HG02763 (cell line): Measurements from ENCODE around the gene LCN10.

Experiments used
- ATAC-seq: cut with Tn5 transposase; IDR thresholded peaks from one replicate; pipeline ENCODE4 v1.9.1; 2021; ENCODE audit warnings: mild to moderate bottlenecking, moderate library complexity; ENCODE audit not compliant: unreplicated experiment

LCN10 gene

DNA sequence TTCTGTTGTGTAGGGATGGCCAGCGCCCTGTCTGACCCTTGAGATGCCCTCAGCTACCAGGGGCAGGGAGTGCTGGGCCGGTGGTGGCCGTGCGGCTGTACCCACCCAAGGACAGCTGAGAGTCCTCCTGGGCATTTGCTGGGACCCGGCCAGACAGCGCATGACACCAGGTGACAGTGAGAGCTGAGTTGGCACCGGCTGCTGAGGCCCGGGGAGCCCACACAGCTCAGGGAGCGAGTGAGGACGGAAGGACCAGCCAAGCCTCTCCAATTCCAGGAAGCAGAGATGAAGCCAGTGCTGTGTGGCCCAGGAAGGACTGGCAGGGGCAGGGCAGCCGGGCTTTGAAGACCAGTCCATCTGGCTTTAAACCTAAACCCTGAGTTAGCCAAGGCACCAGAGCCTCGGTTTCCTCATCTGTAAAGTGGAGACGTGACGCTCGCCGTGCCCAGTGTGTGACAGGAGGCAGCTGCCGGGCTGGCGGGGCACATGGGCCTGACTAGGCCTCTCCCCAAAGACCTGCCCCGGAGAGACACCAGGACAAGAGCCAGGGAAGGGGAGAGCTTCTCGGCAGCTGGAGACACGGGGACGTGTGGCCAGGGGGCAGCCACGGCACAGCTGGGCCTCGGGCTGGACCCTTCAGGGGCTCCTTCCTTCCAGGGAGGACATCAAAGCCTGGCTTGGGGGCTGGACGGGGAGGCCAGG lies 52.5 kb downstream of the LCN10 start:
- ATAC-seq: no peak

GRCh38 chr9:136689108-136689460 lies 53.7 kb downstream of the LCN10 start:
- no peak for ATAC-seq

DNA sequence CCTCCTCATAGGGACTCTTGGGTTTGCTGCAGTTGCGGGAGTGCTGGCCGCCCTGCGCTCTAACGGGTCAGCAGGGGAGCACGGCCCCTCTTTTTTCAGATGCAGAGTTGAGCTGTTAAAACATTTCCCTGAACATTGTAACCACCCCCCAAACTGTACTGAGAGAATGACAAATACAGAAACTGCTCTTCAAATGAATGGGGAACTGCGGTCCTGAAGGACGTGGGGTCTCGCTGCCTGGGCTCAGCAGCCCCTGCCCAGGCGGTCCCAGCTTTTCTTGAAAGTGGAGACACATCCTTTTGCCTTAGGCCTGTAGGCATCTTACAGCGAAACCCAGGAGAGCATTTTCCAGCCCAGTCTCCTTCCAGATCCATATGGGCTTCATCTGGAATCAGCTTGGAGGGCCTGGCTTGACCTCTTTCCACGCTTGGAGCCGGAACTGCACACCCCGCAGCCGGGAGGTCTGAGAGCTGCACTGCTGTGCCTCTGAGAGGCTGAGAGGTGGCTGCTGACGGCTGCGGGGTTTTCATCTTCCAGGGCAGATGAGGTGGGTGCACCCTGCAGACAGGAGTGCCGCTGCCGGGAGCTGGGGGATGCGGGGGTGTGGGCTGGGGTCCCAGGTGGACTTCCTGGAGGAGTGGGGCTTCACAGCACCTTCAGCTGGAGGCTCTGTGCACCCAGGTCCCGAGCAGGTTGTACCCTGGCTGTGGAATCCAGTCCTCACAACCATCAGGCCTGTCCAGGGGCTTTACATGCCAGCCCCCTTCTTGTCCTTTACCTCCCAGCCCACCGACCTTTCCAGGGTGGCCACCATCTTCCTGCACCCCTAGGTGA lies 54.2 kb downstream of the LCN10 start:
- no peak for ATAC-seq
